ENCODE measurements around the gene CD74. TPM values are rescaled to one million over a fixed set of nuclear protein-coding genes. Genes with fewer than 3 reads are reported as not detected.

The CD74 gene
- total RNA-seq, 1 experiment from 2014 or later, result 19.5 TPM

- Histone ChIP-seq H2BK20ac (ENCODE audit: low read depth, low read length, poor library complexity, severe bottlenecking) (no peak overlapping the region), H3K9ac (ENCODE audit: extremely low read depth, insufficient read length, low read length) (no peak overlapping the region), H3K4ac (ENCODE audit: low read depth, low read length) (no peak overlapping the region), H2AK5ac (ENCODE audit: insufficient read length, low read length) (no peak overlapping the region), H2BK12ac (ENCODE audit: insufficient read length, low read depth, low read length) (no peak overlapping the region), H3K14ac (ENCODE audit: insufficient read depth, low read length) (no peak overlapping the region), H4K91ac (ENCODE audit: insufficient read length, low read depth, low read length) (no peak overlapping the region), H4K20me1 (ENCODE audit: control insufficient read depth, insufficient read depth, insufficient read length) (no peaks in the 10 kb centered on the region), H3K79me1 (ENCODE audit: insufficient read depth, low read depth, low read length, poor library complexity, severe bottlenecking) (no peaks in the 10 kb centered on the region), H3K23me2 (ENCODE audit: insufficient read length, low read depth, low read length, poor library complexity, severe bottlenecking) (no peaks in the 10 kb centered on the region), H3K4me2 (ENCODE audit: insufficient read depth, insufficient read length, low read length) (no peak overlapping the region), H3K9me3 (ENCODE audit: control insufficient read depth, low read depth, low read length) (no peaks in the 10 kb centered on the region), H3K79me2 (ENCODE audit: insufficient read depth, low read length) (no peaks in the 10 kb centered on the region), H3K56ac (ENCODE audit: insufficient read length, low read depth, low read length) (no peak overlapping the region), H2AFZ (ENCODE audit: low read length) (no peak overlapping the region), H3K27ac (ENCODE audit: insufficient read length, low read depth, low read length) (no peak overlapping the region), H4K5ac (ENCODE audit: insufficient read length, low read depth, low read length) (no peak overlapping the region), H3K4me1 (ENCODE audit: insufficient read depth, low read length) (no peaks in the 10 kb centered on the region), H3T11ph (ENCODE audit: low read length) (no peak overlapping the region), H2BK5ac (ENCODE audit: insufficient read length, low read length) (no peak overlapping the region), H3K18ac (ENCODE audit: insufficient read length, low read depth, low read length) (no peak overlapping the region), H2BK15ac (ENCODE audit: low read depth, low read length) (no peak overlapping the region), H3K27me3 (ENCODE audit: insufficient read depth, low read length) (no peaks in the 10 kb centered on the region), H2BK120ac (ENCODE audit: low read depth, low read length, poor library complexity, severe bottlenecking) (no peak overlapping the region), H4K8ac (replicated peaks; ENCODE audit: insufficient read length, low read depth, low read length) (no peak overlapping the region), H3K23ac (ENCODE audit: insufficient read length, low read depth, low read length) (no peak overlapping the region)
- Mint-ChIP-seq H3K4me3 (no peak overlapping the region), H3K4me1 (no peaks in the 10 kb centered on the region), H3K27me3 (ENCODE audit: low read depth) (no peaks in the 10 kb centered on the region; the same call in 1 of the 2 replicates), H3K36me3 (ENCODE audit: insufficient read depth in 1 of 3, low read depth in 3 of 3) (peaks cover 53 to 92% (median 78%) of the 10 kb centered on the region in 3 experiments), H3K27ac (no peak overlapping the region; a peak in 1 of 7 replicates), H3K9me3 (no peaks in the 10 kb centered on the region)
- TF ChIP-seq CTCF (conservative IDR thresholded peaks at IDR 0.05), result no peak
- no peak for DNase-seq
- WGBS (ENCODE audit: extremely low coverage, insufficient read length, low lambda C conversion rate), result no CpG with 5 or more reads among the region's 3 CpGs
Measured at GRCh38 chr5:150393096-150393645, 19.5 kb downstream of the CD74 start.
